HG03558 (cell line): Measurements from ENCODE around the gene RAB3B.
"Not testable (repeated sequence)": the region's sequence is repeated elsewhere in the genome, so short reads cannot be mapped to it uniquely, and the experiment has no call there.

Source experiments
- ATAC-seq: cut with Tn5 transposase; IDR thresholded peaks from one replicate; pipeline ENCODE4 v1.9.1; 2021; ENCODE audit warnings: moderate number of reproducible peaks; ENCODE audit not compliant: unreplicated experiment; ENCODE audit errors: extremely low read depth

RAB3B gene

GRCh38 chr1:51990478-51990965, at the start of gene RAB3B:
TSS of gene RAB3B (minus strand) at chr1:51990700. CDS start at chr1:51977117, 13,583 bp downstream.
- ATAC-seq = no peak

GRCh38 chr1:52037909-52038308, 47.4 kb upstream of the RAB3B start:
- no peak for ATAC-seq

GRCh38 chr1:52037402-52037814, 46.9 kb upstream of the RAB3B start:
- ATAC-seq = no peak

GRCh38 chr1:52034050-52034384, 43.5 kb upstream of the RAB3B start:
- ATAC-seq = no peak

- peak; percentile 84 for ATAC-seq
These were observed 42.9 kb upstream of the RAB3B start, which contains the start of gene KTI12 for GRCh38 chr1:52033190-52034049. TSS of gene KTI12 (minus strand) at chr1:52033810. CDS start at chr1:52033761, 49 bp downstream.

GRCh38 chr1:52032785-52033131, 42.3 kb upstream of the RAB3B start:
- ATAC-seq = no peak

GRCh38 chr1:52032124-52032784, 41.8 kb upstream of the RAB3B start:
- ATAC-seq = no peak

GRCh38 chr1:52028839-52029238, 38.3 kb upstream of the RAB3B start:
- not testable (repeated sequence) for ATAC-seq

GRCh38 chr1:52028328-52028727, 37.8 kb upstream of the RAB3B start:
- no peak for ATAC-seq

- ATAC-seq = no peak
These were observed 35.8 kb upstream of the RAB3B start for GRCh38 chr1:52026278-52026677.

GRCh38 chr1:52022133-52022532, 31.6 kb upstream of the RAB3B start:
- no peak for ATAC-seq

- ATAC-seq = no peak
These were observed 17.7 kb upstream of the RAB3B start for GRCh38 chr1:52008071-52008809.

- no peak for ATAC-seq
These were observed 16.9 kb upstream of the RAB3B start for GRCh38 chr1:52007215-52008002.

- not testable (repeated sequence) for ATAC-seq
These were observed 15.6 kb upstream of the RAB3B start for GRCh38 chr1:52006081-52006553.

GRCh38 chr1:52005548-52005947, 15.0 kb upstream of the RAB3B start:
- ATAC-seq = not testable (repeated sequence)

GRCh38 chr1:52003877-52004276, 13.4 kb upstream of the RAB3B start:
- ATAC-seq = no peak

- no peak for ATAC-seq
These were observed 11.8 kb upstream of the RAB3B start for GRCh38 chr1:52002038-52002917.

- no peak for ATAC-seq
These were observed 8.2 kb upstream of the RAB3B start for GRCh38 chr1:51998701-51999100.

GRCh38 chr1:51997974-51998382, 7.5 kb upstream of the RAB3B start:
- ATAC-seq = no peak
